GM21528 (cell line): ENCODE measurements around the gene ANO3.
A peak's percentile ranks its signal among the peaks of the same experiment; 100 is the strongest.
"Not testable (repeated sequence)": the region's sequence is repeated elsewhere in the genome, so short reads cannot be mapped to it uniquely, and the experiment has no call there.

Source experiments
- ATAC-seq: cut with Tn5 transposase; IDR thresholded peaks from one replicate; pipeline ENCODE4 v1.9.1; 2021; ENCODE audit warnings: mild to moderate bottlenecking, moderate library complexity; ENCODE audit not compliant: unreplicated experiment, low FRiP score

The ANO3 gene

DNA sequence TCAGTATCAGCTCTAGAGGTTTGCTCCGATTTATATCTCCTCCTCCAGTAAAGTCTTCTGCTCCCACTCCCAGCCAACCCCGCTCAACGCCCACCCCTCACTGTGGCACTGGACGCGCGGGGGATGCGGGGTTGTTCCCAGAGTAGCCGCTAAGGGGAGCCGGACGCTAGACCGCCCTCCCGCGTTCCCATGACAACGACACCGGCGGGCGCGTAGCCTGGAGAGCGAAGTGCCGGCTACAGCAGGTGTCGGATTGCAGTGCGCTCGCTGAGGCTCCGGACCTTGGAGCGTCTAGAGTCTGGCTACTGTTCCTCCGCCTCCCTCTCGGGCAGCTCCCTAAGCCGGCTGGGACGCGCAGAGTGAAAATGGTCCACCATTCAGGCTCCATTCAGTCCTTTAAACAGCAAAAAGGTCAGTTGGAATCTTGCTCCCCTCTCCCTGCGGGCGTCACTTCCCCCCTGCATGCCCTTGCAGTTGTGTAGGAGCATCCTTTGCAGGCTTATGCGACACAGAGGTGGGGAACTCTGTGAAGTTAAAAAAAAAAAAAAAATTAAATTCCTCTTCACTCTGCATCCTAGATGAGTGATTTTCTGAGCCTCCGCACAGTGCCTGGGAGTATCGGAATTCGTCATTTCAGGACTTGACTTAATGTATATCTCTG, at the start of gene ANO3:
ANO3 (plus strand) TSS at position 220 of the 661 bp plus-strand sequence; CDS start at position 366, 146 bp downstream.
- peak; percentile 88 for ATAC-seq

DNA sequence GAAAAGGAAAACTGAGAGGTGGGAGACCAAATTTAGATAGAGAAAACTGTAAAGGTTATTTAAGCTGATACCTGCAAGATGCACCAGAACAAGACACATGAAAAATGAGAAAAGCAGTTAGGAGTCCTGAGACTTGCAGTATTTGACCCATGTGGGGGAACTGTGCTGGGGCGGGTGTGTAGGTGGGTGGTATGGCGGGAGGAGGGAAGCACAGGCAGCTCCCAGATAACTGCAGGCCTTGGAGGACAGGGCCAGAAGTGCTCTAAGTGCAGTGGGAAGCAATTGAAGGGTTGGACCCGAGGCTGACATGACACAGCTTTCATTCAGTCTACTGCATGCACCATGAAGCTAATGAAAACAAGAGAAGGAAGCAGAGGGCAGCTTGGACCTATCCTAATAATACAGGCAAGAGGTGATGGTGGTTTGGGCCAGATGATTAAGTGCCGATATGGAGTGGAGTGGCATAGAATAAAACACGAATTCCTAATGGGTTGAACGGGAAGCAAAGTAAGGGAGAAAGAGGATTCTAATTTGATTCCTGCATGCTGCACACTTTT, 48.0 kb upstream of the ANO3 start:
- no peak for ATAC-seq

DNA sequence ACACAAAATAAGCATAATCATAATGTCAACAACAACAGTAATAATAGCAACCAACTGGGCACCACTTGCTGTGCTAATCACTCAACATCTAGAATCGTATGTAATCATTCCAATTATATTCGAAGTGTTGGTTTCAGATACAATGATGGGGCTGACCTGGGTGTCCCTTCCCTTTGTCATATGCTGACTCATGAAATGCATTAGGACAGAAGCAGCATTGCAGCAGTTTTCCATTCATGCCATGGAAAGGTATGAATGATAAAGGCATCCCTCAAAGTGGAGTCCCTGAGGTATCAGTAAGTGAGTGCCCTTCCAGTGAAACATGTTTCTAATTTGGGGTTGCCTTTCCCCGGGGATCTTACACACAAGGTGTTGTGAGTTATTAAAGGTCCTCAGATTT, 46.3 kb upstream of the ANO3 start:
- no peak for ATAC-seq

DNA sequence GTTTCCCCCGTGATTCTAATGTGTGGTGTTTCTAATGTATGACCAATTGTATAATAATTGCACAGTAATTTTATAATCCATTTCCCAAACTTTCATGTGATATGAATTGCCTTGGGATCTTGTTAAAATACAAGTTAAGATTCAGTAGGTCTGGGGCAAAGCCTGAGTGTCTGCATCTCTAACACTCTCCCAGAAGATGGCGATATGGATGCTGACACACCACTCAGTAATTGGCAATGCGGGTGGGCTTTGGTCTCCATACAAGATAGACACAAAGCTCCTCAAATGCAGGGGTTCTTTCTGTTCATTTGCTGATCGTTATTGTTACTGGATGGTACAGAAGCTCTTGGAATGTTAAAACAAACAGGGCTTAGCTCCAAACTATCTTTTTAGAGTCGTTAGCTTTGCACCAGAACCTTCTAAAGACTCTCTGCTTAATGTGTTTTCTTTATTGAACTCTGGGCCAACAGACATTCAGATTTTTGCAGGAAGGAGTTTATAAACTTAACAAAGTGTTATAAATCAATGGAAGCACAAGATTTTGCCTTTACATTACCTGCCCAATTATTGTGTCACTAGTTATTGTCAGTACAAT, 45.4 kb upstream of the ANO3 start:
- no peak for ATAC-seq

DNA sequence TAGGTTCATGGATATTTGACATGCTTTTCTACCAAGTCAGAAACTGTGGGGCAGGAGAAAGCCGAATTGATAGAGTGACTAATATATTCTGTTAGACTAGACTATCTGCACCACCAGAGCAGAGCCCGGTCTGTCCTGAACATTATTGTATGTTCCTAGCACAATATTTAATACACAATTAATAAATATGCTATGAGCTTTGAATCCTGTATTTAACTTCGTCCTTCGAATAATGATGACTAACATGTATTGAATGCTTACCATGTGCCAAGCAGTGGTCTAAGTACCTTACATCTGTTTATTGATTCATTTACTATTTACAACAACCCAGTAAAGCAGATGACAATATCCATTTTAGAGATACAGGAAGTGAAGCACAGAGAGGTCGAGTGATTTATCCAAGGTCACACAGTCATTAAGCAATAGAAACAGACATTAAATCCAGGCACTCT, 44.8 kb upstream of the ANO3 start:
- ATAC-seq = no peak

DNA sequence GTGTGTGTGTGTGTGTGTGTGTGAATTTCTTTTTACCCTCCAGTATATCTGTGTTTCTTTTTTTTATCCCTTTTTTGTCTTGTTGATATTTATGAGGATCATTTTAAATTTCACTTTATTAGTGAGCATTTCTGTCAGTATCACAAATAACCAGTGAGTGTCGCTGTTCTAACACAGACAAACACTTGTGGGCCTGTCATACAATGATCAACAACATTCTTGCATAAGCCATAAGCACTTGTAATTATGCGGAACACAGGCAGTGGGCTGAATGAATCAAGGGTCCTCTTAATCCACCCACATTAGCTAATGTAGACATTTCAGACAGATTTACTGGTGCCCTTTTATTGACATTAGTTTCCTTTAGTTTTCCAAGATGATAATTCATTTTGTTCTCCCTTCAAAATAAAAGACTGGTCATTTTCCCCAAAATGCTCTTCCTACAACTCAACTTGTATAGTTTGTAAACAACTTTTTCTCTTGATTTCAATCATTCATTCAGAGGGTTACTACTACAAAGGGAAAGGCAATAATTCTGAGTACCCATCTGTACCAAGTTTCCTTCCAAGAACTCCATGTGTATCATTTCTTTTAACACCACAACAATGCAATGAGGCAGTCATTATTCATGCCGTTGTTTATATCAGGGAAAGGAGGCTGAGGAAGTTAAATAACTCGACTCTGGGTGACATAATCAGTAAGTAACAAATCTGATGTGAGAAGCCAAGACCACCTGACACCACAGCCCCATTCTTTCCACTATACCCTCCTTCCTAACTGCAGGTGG, 34.5 kb upstream of the ANO3 start:
- ATAC-seq = peak; percentile 79

DNA sequence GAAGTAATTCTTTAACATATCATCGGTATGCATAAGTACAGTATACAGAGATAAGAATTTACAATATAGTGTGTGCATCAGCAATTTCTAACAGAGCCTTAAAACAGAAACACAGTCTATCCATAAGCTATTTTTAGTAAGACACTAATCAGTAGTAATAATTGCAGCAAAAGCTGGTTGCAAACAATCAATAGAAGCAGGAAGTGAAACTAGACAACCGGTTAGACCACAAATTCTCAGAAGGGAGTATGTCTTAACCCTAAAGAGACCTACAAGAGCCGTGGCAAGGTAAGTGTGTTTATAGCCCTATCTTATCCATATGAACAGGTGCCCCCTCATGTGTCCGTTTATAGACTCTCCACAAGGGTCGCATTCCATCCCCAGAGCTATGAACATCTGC, 15.6 kb upstream of the ANO3 start:
- ATAC-seq = not testable (repeated sequence)

DNA sequence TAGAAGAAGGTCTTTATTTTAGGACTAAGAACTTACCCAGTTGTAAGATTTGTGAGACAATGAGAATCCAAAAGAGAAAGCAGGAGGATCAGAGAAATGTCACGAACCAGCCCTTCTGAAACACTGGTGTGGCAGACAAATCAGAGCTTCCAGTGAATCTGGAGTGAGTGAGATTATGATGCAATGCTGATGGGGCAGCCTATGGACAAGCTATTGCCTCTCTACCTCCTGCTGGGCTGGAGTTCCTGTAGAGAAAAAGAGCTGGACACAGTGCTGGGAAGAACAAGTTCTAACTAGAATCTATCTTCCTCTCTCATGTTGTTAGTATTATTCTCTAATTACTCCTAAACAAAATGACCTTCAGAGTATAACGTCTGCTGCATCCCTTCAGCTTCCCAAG, 12.0 kb upstream of the ANO3 start:
- no peak for ATAC-seq

DNA sequence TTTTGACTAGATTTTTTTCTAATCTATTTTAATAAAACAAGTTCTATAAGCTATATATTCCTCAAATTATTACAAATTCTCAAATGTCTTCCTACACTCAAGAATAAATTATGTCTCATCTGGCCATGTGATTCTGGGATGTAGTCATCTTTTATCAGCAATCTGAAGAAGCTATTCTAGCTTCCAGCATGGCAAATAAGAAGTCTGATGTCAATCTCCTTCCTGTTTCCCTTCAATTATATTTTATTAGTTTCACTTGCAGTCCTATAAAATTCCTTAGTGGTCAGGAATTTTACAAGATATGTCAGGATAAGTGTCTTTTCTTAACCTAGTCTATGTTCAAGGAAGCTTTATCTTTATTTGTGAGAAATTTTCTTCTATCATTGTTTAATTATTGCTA, 10.4 kb upstream of the ANO3 start:
- no peak for ATAC-seq

DNA sequence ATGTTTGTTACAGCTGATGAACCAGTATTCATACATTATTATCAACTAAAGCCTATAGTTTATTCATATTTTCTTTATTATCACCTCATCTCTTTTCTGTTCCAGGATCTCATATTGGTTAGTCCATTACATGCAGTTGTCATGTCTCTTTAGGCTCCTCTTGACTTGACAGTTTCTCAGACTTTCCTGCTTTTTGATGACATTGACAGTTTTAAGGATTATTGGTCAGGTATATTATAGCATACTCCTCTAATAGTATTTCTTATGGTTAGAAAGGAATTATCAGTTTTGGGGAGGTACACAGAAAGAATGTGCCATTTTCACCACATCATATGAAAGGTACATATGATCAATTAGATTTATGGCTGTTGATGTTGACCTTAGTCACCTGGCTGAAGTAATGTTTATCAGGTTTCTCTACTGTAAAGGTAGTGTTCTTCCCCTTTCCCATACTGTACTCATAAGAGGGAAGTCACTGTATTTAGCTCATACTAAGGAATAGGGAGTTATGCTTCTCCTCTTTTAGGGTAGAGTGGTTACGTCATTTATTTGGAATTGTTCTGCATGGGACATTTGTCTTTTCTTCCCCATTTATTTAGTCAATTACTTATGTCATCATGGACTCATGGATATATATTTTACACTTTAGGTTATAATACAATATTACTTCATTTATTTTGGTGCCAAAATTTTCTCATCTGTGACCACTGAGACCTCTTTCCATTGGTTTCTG, 9.4 kb upstream of the ANO3 start:
- no peak for ATAC-seq

DNA sequence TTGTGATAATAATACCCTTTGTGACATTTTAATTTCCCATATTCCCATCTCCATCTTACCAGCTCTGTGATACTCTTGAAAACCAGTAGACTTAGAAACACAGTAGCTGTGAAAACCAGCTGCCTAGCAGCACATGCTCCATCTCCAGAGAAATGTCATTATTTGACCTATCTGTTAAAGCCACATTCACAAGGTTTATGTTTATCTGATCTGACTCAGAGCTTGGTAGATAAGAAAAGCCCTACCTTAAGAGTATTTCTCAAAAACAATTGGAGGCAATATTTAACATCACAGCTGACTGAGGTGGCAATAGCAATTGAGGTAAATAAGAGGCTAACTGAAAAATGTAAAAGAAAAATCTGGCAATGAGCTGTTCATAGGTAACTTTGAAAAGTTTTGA, 8.1 kb upstream of the ANO3 start:
- no peak for ATAC-seq

DNA sequence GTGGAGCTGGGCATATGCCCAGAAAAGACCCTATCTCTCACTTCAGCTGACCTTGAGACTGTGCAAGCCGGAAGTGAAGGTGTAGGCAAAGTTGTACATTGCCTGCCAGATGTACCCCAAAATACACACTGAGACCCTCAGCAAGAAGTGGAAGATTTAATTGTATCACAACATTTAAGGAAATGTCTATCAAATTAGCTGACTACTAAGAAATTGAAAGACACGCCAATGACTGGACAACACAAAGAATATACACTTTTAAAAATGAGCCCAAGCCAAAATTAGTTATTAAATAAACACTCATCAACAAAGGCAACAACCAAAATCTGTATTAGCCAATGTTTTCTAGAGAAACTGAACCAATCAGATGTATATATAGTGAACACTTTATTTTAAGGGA, 7.7 kb upstream of the ANO3 start:
- no peak for ATAC-seq

DNA sequence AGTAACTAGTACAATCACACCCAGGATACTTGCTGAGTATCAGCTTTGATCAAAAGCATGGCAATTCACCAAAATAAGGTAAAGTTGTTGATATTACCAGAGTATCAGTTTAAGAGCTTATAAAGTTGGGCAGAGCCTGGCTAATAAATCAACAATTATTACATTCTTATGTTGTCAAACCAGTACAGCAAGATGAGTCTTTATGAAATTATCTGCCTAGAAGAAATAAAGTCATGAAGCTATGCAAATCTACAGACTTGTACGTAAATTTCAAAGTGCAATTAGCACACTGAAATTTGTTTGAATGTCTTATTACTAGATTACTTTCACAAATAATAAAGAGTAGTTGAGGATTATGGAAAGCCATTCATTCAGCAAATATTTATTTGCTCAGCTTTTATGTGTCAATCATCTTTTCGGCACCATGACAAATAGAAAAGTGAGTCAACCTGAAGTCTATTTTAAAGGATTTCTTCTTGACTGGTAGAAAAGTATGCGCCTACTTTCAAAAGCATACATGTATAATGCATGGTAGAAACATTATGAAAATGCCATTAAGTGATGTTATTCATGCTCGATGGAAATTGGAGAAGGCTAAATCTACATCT, 5.0 kb upstream of the ANO3 start:
- ATAC-seq = no peak

DNA sequence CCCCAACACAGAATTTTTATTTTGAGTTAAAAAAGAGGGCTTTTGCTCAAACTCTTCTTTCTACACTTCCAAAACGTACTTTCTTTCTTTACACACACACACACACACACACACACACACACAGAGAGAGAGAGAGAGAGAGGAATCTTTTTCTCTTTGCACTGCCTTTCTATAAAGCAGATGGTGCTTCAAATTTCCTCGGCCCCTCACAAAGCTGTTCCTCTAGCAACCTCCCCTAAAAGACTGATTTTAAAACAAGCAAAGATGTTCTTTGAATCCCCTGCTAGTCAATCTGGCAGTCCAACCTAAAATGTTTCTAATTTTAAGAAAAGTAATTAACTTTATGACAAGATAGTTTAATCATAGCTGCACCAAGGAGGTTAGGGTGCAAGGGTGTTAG, 2.7 kb upstream of the ANO3 start:
- no peak for ATAC-seq

DNA sequence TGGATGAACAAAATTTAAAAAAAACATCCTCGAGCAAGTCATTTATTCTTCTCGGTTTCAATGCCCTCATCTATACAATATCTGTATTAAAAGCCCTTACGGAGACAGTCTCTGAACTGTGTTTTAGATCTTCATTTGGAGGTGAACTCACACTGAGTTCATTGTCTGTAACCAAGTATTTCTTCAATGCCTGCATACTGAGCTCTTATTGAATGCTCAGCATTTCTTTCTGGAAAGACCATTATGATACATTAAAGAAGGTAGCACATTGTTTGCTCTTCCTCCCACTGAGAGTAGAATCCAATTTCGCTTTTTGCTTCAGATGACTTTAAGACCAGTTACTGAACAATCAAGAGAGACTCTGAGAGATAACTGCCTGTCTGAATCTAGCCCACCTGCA, 1.7 kb upstream of the ANO3 start:
- ATAC-seq = no peak

DNA sequence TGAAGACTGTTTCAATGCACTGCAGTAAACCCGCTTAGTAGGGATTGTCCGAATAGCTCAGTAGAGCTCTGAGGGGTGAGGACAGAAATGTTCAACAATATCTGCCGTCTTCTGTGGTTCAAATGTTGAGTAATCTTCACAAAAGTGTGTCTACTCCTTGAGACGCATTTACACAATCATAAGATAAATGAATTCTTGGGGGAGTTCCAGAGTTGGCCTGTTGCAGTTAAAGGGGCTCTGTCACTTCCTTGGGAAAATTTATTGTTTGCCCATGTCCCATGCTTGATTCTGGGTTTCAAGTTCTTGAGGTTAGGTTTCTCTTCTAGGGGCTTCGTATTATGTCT, 614 bp downstream of the ANO3 start:
- ATAC-seq = no peak

DNA sequence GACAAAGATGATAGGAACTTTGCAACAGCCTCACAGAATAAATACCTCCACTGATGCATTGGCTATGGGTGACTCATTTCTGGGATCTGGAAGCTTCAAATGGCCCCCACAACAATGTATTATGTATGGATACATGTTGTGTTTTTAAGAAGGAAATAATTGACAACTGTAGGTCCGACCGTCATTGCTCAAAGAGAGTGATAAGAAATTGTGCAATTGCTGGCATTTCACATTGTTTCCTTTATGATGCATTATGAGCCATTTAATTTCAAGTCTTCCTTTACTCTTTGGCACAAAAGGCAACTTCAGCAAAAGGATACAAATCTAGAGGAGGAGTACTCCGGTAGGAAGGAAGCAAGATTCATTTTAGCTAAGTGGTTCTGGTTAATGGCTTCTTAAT, 2.0 kb downstream of the ANO3 start:
- no peak for ATAC-seq

DNA sequence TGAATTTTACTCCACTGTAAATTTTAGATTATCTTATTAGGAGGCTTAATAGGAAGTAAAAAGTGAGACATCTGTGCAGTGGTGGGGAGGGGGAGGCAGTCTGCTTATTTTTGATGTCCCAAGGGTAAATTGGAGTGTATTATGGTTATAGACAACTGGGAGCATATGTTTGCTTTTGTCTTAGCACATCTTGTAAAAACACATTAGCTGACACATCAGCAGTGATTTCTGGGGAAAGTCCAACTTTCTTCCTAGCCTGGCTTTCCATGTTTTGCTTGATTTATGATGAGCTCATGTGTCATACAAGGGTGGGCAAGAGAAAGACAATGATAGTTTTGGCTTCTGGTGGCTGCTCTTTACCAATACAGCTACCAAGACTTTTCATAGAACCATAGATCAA, 4.0 kb downstream of the ANO3 start:
- ATAC-seq = no peak

DNA sequence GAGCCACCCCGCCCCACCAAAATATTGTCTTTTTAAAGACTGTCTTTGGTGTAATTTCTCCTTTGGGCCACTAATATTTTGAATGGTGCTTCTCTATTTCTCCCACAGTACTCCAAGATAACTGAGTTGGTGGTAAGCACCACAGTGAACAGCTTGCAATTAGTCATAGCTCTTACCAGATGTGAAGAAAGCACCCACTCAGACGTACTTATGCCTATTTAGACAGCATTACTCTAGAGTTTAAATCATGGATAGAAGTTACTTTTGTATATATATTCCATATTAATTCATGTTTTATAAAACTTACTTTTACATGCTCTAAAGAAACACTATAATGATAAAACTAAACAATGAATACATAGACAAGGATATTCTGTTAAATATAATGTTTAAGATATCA, 12.7 kb downstream of the ANO3 start:
- ATAC-seq = no peak

DNA sequence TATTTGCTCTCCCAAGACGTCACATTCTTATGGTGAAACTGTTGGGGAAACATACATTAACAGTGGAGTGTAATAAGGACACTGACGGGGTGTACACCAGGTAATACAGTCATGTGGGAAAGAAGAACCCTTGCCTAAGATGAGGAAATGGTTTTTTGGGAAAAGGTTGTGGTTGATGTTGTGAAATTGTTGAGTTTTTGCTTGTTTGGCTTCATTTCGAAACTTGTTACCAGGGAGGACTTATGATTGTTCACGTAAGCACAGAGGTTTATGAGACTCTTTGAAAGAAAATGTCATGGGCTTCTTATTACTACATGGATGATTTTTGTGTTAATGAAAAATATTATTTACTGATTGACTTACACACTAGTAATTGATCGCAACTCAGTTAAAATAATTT, 16.8 kb downstream of the ANO3 start:
- ATAC-seq = no peak

DNA sequence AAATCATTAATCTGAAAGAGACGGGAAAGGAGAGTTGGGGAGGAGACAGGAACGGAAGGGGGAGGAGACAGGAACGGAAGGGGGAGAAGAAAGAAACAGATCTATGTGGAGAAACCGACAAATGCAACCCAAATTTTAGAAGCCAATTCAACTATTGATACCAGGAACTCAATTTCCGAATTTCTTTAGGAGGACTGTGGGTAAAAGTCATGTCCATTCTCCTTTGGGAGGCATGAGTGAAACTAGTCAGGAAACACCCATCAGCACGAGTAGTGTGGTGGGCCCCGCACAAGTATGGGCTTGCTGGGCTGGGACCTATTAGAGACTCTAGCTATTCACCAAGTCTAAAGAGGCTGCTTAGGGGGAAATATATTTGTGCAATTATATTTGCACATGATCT, 18.1 kb downstream of the ANO3 start:
- ATAC-seq = no peak
